Mononuclear cell (primary cell): ENCODE data around the gene FLAD1. TPM values are rescaled to one million over a fixed set of nuclear protein-coding genes. Genes with fewer than 3 reads are reported as not detected.

ENCODE experiments used
- H3K27me3 ChIP-seq: 2 replicates; pipeline ENCODE4 v1.6.0; 2011; ENCODE audit warnings: low read length, control low read depth; ENCODE audit not compliant: insufficient read depth
- H3K4me1 ChIP-seq: 2 replicates; pipeline ENCODE4 v1.5.1; 2011; ENCODE audit warnings: mild to moderate bottlenecking, low read length, control low read depth; ENCODE audit not compliant: insufficient read depth
- H3K4me3 ChIP-seq: 2 replicates; pipeline ENCODE4 v1.5.1; 2011; ENCODE audit warnings: mild to moderate bottlenecking, low read length, moderate library complexity
- H3K9me3 ChIP-seq: 2 replicates; pipeline ENCODE4 v1.5.1; 2011; ENCODE audit warnings: low read depth, mild to moderate bottlenecking, control low read depth, low read length
- total RNA-seq: library from RNA; depleted of rRNA; stranded (reverse); fragments of >200 nt; gene quantifications from one replicate; pipeline ENCODE4 v1.2.3, GENCODE V29; 2012

The FLAD1 gene
- 11.3 TPM for total RNA-seq

DNA sequence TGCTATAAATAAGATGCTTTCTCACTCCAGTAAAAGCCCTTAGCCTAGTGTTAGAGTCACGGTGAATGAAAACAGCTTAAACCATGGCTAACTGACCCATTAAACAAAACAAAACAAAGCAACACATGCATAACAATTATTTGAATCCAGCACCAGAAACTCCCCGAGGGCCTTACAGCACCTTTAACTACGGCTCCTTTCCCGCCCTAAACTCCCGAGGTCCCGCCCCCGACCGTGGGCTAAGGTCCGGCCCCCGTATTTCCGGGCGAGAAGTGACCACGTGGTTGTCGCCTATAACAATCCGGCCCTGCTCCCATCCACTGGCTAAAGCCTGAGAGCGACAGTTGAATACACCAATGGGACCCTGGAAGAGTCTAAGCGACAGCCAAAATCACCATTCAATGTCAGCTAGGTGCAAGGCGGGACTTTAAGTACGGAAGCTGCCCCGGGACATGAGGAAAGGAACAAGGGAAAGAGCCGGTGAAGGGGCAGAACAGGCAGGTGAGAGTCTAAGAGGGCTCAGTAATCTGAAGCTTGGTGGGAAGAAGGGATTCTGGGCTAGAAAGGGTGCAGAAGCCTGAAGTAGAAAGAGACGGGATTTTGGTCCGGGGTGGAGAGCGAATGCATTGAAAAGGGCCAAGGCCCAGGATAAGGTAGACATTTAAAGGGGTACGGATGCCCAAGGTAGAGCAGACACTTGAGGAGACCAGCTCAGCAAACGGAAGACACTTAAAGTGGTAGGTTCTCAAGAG lies at the start of gene FLAD1:
Gene FLAD1, plus strand, starts transcription at position 448 of the 752 bp plus-strand sequence. CDS start 351 bp downstream, outside the sequence.
- Histone ChIP-seq H3K4me3 (peak within 1 kb of the TSS; percentile 60), H3K9me3 (no peaks in the 10 kb centered on the region), H3K27me3 (no peaks in the 10 kb centered on the region), H3K4me1 (peaks cover 29% of the 10 kb centered on the region)

DNA sequence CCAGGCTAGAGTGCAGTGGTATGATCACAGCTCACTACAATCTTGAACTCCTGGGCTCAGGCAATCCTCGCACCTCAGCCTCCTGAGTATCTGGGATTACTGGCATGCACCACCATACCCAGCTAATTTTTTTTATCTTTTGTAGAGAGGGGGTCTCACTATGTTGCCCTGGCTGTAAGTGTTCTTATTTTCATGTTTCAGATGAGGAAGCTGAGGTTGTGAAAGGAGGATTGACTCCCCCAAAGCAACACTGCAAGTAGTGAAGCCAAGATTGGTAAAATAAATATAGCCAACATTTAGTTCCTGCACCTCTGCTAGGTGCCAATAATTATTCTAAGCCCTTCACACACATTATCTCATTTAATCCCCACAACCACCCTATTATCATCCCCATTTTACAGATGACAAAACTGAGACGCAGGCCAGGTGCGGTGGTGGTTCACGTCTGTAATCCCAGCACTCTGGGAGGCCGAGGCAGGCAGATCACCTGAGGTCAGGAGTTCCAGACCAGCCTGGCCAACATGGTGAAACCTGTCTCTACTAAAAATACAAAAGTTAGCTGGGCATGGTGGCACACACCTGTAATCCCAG lies 48.7 kb upstream of the FLAD1 start:
- Histone ChIP-seq H3K4me1 (peaks cover 23% of the 10 kb centered on the region), H3K4me3 (no peak overlapping the region), H3K27me3 (no peaks in the 10 kb centered on the region), H3K9me3 (no peaks in the 10 kb centered on the region)

DNA sequence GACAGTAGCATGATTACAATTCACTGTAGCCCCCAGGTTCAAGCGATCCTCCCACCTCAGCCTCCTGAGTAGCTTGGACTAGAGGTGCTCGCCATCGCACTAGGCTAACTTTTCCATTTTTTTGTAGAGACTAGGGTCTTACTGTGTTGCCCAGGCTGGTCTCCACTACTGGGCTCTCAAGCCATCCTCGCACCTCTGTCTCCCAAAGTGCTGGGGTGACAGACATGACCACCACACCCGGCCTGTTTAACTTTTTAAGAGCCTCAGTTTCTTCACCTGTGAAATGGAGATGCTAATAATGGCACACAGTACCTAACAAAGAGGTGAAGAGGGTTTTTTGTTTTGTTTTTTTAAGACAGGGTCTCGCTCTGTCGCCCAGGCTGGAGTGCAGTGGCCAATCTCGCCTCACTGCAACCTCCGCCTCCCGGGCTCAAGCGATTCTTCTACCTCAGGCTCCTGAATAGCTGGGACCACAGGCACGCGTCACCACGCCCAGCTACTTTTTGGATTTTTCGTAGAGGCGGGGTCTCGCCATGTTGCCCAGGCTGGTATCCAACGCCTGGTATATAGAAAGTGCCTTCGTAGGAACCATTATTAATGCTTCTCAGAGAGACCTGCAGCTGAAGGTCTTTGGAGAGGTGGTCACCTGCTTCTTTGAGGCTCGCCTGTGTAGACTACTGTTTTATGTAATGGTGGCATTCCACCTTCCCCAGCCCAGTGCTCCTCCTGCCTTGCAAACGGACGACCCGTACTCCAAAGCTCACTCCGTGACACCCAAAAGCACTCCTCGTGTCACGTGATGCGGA lies 47.2 kb upstream of the FLAD1 start:
- no peaks in the 10 kb centered on the region for H3K9me3 ChIP-seq
- peaks cover 36% of the 10 kb centered on the region for H3K4me1 ChIP-seq
- peak overlapping the region; percentile 92 for H3K4me3 ChIP-seq
- H3K27me3 ChIP-seq, result no peaks in the 10 kb centered on the region

DNA sequence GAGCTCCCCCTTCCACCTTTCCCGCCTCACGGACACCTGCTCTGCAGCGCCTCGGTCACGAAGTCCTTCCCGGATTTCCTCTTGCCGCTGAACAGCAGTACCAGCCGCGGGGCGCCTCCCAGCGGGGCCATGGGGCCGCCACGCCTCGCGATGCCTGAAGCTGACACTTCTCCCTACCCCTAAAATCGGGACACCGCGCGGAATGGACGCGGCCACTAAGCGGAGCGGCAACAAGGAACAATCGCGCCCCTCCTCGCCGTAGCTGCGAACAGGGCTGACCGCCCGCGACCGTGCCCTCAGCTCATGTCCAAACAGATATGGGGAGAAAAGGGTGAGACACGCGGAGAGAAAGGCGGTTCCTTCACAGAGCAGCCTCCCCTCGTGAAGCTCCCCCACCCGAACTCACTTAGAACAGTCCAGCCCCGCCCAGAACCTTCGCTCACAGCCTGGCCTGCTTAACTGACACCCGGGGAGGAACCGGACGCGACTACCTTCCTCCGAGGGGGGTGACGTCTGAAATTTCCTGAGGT lies 46.5 kb upstream of the FLAD1 start, which contains the start of gene PMVK:
Gene PMVK, minus strand, starts transcription at position 165 of the 530 bp plus-strand sequence. Its CDS starts 34 bp downstream, at position 131.
- Histone ChIP-seq H3K4me3 (peak within 1 kb of the TSS; percentile 92), H3K27me3 (no peaks in the 10 kb centered on the region), H3K9me3 (no peaks in the 10 kb centered on the region), H3K4me1 (peaks cover 43% of the 10 kb centered on the region)

DNA sequence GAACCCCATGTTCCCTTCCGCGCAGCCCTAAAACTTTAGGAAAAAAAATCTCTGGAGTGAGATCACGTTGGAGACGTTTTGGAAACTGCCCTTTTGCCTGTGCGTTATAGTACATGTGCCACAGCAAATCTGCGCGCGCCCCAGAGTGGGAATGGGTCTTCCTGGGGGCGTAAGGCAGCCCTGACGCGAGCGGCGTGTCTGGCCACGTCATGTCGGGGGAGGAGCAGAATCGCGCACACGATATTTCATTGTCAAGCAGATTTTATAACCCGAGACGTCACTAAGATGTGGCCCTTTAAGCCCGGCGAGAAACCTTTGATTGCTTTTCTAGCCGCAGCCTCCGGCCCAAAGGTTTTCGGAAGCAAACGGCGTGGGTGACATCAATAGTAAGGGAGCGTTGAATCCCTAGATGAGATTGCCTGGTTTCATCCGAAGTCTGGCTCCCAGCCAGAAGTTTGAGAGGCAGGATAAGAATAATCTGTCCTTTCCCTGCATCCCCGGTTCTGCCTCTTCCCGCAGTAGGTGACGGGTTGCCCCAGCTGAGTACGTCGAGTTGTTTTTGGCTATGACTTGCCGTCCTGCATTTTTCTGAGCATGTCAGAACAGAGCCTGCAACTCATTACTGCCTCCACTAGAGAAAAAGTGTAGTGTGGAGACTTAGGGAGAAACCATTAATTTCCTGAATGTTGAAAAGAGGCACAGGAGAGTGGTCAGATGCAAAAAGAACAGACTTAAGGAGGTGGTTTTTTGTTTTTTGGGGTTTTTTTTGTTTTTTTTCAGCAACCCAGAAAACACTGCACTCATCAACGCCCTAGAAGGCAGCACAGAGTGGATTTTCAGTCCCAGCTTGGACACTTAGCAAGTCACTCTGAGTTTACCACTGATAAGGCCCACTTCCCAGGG lies 45.8 kb upstream of the FLAD1 start:
- Histone ChIP-seq H3K9me3 (no peaks in the 10 kb centered on the region), H3K4me1 (peaks cover 50% of the 10 kb centered on the region)

DNA sequence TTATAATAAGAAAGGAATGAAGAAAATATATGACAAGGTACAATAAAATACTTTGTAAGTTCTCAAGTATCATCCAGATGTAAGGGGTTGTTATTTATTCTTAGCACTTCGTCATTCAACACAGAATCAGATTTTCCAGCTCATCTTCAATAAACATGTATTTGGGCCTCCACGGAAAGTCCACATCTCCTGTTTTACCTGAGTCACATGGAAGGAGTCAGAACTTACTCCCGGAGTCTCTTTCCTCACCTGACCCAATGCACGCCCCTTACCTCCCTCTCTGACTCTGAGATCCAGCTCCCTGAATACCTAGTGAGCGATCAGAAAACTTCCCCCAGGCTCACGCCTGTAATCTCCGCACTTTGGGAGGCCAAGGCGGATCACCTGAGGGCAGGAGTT lies 45.2 kb upstream of the FLAD1 start:
- H3K4me3 ChIP-seq, result peak overlapping the region; percentile 92
- no peaks in the 10 kb centered on the region for H3K9me3 ChIP-seq
- peaks cover 56% of the 10 kb centered on the region for H3K4me1 ChIP-seq
- no peaks in the 10 kb centered on the region for H3K27me3 ChIP-seq

More for the DNA sequence above, 45.8 kb upstream of the FLAD1 start:
- Histone ChIP-seq H3K4me3 (peak overlapping the region; percentile 92), H3K27me3 (no peaks in the 10 kb centered on the region)

DNA sequence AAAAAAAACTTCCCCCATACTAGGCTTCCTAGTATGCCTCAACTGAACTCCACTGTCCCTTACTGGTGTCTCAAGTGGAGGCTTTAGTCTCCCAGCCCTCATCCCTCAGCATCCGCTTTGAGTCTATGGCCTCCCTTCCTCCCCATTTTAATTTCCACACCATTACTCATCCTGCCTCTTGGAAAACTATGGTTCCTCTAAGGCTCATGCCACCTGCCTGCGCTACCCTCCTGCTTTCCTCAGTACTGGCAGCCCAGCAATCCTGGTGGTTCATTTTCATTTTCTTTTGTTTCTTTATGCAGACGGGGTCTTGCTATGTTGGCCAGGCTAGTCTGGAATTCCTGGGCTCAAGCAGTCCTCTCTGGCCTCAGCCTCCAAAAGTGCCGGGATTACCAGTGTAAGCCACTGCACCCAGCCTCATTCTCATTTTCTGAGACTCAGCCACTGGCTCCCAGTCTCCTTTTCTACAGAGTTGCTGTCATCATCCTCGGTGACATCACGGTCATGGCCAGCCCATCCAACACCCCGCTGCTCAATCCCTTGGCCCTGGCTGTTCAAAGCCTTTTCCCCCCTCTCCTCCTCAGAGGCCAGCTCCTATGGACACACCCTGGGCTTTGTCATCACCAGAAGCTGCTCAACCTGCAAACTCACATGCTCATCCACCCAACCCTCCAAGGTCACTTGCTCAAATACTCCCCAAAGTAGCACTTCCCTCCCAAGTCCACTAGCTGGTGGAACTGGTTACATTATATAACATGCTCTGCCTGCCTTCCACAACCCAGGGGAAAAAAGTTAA lies 44.3 kb upstream of the FLAD1 start:
- no peaks in the 10 kb centered on the region for H3K9me3 ChIP-seq

DNA sequence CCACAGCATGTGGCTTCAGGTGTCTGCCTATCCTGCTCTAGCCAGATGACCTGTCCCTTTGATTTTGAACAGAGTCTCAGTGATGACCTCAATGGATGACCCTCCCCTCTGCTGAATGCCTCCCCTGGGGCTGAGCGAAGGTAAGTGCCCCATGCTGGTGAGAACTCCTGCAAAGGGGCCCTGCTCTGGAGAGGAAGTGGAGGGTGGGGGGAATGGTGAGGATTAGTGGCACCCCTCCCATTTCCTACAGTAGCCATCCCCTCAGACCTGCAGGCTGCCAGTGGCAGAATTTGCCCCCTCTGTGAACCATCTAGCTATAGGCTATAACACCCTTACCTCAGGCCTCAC lies 43.0 kb upstream of the FLAD1 start:
- H3K27me3 ChIP-seq, result no peaks in the 10 kb centered on the region
- no peak overlapping the region for H3K4me3 ChIP-seq
- H3K9me3 ChIP-seq, result no peaks in the 10 kb centered on the region
- peaks cover 77% of the 10 kb centered on the region for H3K4me1 ChIP-seq

More for the DNA sequence above, 44.3 kb upstream of the FLAD1 start:
- Histone ChIP-seq H3K4me1 (peaks cover 65% of the 10 kb centered on the region), H3K4me3 (no peak overlapping the region), H3K27me3 (no peaks in the 10 kb centered on the region)

DNA sequence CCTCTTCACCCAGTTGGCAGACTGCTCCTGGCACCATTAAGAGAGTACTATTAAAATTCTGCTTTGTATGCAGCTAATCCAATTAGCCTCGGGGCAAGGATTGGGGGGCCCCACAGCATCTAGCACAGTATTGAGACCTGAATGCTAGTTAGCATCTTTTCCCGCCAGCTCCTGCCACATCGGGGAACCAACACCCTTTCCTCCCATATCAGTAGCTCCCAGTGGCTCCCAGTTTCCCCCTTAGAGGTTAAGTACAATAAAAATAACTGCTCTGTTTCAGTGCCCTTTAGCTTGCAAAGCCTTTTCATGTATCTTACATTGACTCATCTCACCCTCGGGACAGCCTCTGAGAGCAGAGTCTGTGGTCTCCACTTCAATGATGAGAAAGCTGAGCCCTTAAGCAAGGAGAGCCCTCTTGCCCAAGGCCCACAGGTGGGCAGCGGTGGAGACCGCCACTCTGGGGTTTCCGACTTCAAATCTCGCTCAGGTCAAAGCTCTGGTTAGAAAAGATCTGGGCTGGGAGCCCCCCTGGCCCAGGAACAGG lies 42.4 kb upstream of the FLAD1 start:
- H3K4me3 ChIP-seq, result no peak overlapping the region
- peaks cover 72% of the 10 kb centered on the region for H3K4me1 ChIP-seq
- no peaks in the 10 kb centered on the region for H3K9me3 ChIP-seq
- H3K27me3 ChIP-seq, result no peaks in the 10 kb centered on the region

DNA sequence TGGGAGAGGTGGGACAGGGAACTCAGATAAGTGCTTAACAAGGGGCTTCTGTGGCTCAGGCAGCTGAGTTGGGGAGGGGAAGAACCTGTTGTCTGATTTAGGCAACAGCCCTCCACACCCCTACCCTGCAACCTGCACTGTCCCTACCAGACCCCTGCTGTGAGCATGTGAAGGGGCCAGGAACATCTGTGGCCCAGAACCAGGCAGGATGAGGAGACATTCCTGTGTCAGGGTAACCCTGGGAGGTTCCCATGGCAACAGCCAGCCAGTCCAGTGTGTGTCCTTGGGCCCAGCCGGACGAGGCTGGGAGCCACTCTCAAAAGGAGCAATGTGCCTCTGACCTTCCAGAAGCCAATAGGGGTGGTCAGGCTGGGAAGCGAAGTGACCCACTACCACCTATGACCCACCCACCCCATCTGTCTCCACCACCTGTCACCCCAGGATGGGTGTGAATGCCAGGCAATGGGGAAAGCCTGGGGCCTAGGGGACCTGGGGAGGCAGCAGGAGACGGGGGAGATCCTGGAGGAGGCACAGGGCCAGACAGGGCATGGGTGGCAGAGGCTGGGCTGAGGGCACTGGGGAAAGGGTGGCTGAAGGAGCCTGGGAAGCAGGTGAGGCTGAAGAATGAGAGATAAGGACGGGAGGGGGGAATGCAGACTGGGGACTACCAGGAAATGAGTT lies 41.7 kb upstream of the FLAD1 start:
- Histone ChIP-seq H3K4me1 (peaks cover 65% of the 10 kb centered on the region), H3K9me3 (no peaks in the 10 kb centered on the region), H3K27me3 (no peaks in the 10 kb centered on the region), H3K4me3 (no peak overlapping the region)

DNA sequence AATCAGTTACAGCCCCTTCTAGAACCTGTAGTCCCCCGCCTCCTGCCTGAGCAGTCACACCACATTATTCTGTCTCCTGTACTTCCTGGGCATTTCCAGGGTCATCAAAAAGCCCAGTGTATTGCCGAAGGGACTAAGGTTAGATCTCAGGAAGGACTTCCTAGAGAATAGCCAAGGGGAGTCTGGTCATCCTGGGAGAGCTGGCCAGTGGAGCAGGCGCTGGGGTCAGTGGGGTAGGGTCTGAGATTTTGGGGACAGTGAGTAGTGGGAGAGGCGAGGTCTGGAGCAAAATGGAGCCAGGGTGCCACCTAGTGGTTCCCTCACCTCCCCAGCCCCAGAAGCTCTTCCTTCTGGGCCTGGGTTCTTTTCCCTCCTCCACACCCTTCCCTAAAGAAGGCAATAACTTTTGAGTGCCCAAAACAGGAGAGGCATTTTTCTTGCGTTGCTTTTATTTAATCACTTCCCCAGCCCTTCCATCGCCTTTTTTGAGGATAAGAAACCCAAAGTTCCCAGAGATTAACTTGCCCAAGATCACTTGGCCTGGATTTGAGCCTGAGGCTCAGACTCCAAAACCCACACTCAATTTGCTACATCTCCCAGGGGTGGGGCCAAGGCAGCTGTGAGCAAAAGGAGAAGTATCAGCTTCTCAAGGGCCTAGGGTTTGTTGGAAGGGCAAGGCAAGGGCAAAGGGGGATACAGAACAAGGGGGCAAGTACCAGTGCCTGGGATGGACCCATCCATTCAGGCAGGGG lies 39.3 kb upstream of the FLAD1 start:
- H3K4me1 ChIP-seq, result peaks cover 55% of the 10 kb centered on the region
- no peaks in the 10 kb centered on the region for H3K9me3 ChIP-seq
- H3K4me3 ChIP-seq, result no peak overlapping the region

DNA sequence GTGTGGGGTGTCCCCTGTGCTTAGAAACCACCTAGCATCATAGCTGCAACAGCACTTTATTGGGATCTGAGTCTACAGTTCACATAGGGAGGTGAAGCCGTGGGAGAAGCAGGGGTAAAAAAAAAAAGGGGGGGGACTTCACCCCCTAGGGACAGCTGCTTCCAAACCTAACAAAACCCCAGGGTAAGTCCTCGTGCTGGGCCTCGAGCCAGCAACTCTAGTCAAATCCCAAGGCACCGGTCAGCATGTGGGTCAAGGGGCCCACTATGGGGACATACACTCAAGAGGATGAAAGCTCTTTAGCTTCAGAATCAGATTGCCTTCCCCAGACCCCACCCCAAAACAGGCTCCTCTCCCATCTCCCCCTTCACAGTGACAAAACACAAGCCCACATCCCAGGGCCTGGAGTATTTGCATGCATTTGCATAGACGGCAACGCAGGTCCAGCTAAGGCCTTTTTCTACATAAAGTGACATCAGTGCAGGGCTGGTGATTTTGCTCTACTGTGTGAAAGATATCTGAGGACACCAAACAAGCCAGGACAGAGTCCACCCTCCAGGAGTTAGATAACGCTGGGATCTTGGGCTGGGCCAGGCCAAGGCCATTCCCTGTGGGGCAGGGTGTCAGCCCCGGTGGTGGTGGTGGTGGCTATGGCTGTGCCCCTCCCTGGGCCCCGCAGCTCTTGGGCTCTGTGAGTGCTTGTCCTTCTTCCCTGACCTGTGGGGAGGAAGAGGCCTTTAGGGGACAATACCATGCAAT lies 38.6 kb upstream of the FLAD1 start:
- H3K4me3 ChIP-seq, result no peak overlapping the region
- H3K4me1 ChIP-seq, result peaks cover 55% of the 10 kb centered on the region
- no peaks in the 10 kb centered on the region for H3K27me3 ChIP-seq
- H3K9me3 ChIP-seq, result no peaks in the 10 kb centered on the region

More for the DNA sequence above, 39.3 kb upstream of the FLAD1 start:
- H3K27me3 ChIP-seq, result no peaks in the 10 kb centered on the region
